Measurements from ENCODE around the gene DACT1.
"Not testable (repeated sequence)": the region's sequence is repeated elsewhere in the genome, so short reads cannot be mapped to it uniquely, and the experiment has no call there.

DACT1 gene, protein sequence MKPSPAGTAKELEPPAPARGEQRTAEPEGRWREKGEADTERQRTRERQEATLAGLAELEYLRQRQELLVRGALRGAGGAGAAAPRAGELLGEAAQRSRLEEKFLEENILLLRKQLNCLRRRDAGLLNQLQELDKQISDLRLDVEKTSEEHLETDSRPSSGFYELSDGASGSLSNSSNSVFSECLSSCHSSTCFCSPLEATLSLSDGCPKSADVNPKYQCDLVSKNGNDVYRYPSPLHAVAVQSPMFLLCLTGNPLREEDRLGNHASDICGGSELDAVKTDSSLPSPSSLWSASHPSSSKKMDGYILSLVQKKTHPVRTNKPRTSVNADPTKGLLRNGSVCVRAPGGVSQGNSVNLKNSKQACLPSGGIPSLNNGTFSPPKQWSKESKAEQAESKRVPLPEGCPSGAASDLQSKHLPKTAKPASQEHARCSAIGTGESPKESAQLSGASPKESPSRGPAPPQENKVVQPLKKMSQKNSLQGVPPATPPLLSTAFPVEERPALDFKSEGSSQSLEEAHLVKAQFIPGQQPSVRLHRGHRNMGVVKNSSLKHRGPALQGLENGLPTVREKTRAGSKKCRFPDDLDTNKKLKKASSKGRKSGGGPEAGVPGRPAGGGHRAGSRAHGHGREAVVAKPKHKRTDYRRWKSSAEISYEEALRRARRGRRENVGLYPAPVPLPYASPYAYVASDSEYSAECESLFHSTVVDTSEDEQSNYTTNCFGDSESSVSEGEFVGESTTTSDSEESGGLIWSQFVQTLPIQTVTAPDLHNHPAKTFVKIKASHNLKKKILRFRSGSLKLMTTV

DNA sequence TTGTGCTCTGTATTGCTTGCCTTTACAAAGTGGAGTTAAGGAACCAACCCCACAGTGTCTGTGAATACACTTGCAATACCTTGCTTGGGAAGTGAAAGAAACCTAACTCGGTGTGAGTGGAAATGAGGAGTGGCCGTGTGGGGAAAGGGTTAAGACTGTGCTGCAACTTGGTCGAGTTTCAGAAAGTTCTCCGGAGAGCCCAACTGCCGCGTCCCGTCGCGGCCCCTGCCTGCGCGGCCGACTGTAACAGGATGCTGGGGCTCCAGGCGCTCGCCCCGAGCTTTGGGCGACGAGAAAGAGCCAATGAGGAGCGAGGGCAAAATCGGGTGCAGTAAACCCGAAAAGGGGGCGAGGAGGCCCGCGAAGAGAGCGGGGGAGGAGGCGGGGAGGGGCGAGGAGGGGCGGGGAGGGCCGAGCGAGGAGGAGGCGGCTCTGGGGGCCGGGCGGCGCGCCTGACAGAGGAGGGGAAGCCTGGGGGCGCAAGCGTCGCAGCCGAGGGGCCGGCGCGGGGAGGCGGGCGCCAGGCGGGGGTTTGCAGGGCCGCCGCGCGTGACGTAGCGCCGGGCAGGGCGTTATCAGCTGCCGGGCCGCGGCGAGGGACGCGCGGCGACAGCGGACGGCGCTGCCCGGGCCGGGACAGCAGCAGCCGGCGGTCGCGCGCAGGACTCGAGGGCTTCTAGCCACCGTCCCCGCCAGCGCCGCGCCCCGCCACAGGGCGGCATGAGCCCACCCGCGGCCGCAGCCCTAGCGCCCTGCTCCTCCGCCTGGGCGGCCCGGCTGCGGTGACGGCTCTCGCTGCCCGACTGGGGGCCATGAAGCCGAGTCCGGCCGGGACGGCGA, at the start of gene DACT1:
TSS of gene DACT1 (plus strand) at position 572 of the 840 bp plus-strand sequence. CDS start at position 813, 241 bp downstream.
- DNase-seq (ENCODE audit: low read depth): no peak
- peak within 1 kb of the TSS; percentile 61 for H3K4me3 ChIP-seq (ENCODE audit: low read depth, low read length)
- TF ChIP-seq, protein P1, sequence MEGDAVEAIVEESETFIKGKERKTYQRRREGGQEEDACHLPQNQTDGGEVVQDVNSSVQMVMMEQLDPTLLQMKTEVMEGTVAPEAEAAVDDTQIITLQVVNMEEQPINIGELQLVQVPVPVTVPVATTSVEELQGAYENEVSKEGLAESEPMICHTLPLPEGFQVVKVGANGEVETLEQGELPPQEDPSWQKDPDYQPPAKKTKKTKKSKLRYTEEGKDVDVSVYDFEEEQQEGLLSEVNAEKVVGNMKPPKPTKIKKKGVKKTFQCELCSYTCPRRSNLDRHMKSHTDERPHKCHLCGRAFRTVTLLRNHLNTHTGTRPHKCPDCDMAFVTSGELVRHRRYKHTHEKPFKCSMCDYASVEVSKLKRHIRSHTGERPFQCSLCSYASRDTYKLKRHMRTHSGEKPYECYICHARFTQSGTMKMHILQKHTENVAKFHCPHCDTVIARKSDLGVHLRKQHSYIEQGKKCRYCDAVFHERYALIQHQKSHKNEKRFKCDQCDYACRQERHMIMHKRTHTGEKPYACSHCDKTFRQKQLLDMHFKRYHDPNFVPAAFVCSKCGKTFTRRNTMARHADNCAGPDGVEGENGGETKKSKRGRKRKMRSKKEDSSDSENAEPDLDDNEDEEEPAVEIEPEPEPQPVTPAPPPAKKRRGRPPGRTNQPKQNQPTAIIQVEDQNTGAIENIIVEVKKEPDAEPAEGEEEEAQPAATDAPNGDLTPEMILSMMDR (IDR thresholded peaks at IDR 0.05; ENCODE audit: low read depth, low read length, missing control alignments): no peak

DNA sequence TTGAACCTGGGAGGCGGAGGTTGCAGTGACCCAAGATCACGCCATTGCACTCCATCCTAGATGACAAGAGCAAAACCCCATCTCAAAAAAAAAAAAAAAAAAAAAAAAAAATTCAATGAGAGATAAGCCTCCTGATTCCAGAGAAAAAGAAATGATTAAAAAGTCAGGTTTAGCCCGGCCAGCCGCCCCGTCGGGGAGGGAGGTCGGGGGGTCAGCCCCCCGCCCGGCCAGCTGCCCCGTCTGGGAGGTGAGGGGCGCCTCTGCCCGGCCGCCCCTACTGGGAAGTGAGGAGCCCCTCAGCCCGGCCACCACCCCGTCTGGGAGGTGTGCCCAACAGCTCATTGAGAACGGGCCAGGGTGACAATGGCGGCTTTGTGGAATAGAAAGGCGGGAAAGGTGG, 49.4 kb upstream of the DACT1 start:
- not testable (repeated sequence) for DNase-seq (ENCODE audit: low read depth); H3K4me3 ChIP-seq (ENCODE audit: low read depth, low read length)

DNA sequence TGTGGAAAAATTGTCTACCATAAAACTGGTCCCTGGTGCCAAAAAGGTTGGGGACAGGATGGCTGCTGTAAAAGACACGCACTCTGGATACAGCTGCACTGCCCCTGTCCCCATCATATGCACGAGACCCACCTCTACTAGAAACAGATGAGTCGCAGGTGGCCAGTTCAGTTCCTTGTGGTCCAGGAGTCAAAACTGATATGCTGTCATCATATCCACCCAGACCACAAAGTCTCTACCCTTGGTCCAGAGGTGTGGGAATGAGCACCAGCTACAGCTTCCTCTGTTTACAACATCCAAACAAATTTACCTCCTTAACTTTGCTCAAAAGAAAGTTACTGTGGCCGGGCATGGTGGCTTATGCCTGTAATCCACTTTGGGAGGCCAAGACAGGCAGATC, 43.8 kb upstream of the DACT1 start:
- TF ChIP-seq, protein P1 (IDR thresholded peaks at IDR 0.05; ENCODE audit: low read depth, low read length, missing control alignments): no peak
- DNase-seq (ENCODE audit: low read depth): no peak
- H3K4me3 ChIP-seq (ENCODE audit: low read depth, low read length): no peak overlapping the region

DNA sequence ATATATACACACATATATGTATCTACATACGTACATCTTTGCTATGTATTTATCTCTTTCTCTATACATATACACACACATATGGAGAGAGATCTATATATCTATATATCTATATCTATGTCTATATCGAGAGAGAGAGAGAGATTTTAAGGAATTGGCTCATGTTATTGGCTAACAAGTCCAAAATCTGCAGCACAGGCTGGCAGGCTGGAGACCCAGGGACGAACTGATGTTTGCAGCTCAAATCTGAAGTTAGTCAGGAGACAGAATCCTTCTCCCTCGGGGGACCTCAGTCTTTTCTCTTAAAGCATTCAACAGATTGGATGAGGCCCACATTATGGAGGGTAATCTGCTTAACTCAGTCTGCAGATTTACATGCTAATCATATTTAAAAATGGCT, 40.7 kb upstream of the DACT1 start:
- H3K4me3 ChIP-seq (ENCODE audit: low read depth, low read length): no peak overlapping the region
- no peak for DNase-seq (ENCODE audit: low read depth)
- TF ChIP-seq, protein P1 (IDR thresholded peaks at IDR 0.05; ENCODE audit: low read depth, low read length, missing control alignments): no peak

DNA sequence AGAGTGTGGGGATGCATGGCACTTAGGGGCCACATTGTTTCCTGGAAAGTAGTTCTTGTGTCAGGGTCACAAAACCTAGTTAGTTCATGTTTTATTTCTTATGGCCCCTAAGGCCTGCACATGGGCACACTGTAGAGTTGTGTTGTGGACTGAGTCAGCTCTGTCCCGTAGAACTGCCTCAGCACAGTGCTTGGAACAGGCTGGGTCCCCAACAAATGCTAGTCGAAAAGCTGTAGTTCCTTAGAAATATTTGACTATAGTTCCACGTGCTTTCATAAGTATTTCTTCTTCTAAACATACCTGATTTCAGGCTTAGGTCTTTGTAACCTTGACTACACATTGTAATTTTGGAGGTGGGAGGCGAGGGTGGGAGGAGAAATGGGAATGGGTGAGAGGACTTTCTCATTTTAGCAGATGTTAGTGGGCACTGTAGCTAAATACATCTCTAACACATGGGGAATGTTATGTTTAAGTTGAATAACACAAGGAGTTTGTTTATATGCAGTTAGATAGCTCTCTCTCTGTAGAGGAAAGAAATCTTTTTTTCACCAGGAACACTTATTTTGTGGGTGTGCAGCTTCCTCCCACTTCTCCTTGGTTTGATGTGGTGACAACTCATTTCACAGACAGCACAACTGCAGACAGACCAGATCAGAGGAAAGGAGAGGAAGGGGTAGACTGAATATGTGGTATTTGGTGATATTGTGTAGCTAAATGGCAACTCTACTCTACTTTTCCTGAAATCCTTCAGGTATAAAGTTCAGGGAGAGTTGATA, 39.5 kb upstream of the DACT1 start:
- H3K4me3 ChIP-seq (ENCODE audit: low read depth, low read length): no peak overlapping the region
- DNase-seq (ENCODE audit: low read depth): no peak
- TF ChIP-seq, protein P1 (IDR thresholded peaks at IDR 0.05; ENCODE audit: low read depth, low read length, missing control alignments): no peak

DNA sequence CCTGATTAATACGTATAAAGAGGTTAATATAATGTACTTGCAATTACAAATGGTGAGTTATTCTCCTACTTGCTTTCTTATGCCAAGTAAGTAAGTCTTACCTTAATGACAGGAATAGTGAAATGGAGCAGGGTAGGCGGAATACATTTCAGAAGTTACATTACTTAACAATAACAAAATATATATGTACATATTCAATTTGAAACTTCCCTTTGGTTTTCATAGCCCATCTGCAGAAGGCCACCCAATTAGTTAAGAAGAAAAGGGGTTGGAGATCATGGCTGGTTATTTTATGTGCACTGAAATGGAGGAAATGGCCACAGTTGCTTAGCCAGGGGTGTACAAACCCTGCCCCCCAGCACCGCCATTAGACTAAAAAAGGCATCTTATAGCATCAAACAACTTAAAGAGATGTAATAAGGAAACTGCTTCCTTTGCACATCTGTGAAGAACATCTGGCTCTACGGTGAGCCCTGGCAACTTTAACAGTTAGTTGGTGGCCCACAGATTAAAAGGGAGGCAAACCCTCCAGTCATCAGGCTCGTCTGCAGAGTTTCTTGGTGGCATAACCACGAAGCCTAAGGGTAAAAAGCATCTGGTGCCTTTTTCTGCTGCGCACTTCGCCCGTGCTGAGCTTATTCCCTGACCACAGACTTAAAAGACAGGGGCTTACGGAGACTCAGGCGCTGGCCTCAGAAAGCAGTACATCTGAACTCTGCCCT, 38.8 kb upstream of the DACT1 start:
- DNase-seq (ENCODE audit: low read depth): no peak
- H3K4me3 ChIP-seq (ENCODE audit: low read depth, low read length): no peak overlapping the region
- TF ChIP-seq, protein P1 (IDR thresholded peaks at IDR 0.05; ENCODE audit: low read depth, low read length, missing control alignments): no peak
